Measurements from ENCODE around the gene SPATA31E1.
"Not testable (repeated sequence)": the region's sequence is repeated elsewhere in the genome, so short reads cannot be mapped to it uniquely, and the experiment has no call there.

Gene SPATA31E1

DNA sequence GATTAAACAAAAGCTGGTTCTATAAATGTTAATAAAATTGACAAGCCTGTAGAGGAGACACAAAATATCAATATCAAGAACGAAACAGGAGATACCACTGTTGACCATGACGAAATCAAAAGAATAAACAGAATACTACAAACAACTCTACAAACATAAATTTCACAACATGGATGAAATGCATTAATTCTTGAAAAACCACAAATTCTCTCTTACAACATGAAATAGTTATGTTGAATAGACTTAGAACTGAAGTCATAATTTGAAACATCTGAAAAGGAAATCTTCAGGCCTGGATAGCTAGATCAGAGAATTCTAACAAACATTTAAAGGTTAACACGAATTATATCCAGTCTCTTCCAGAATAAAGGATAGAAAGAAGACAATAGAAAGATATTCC is 28.1 kb downstream of the SPATA31E1 start:
- Histone ChIP-seq H3K4me1 (ENCODE audit: control insufficient read depth in 1 of 2, insufficient read depth in 2 of 2, low read length in 2 of 2) (no peaks in the 10 kb centered on the region), H3K18ac (ENCODE audit: low read length) (no peak overlapping the region), H3K4ac (ENCODE audit: low read depth, low read length) (no peak overlapping the region), H3K79me1 (ENCODE audit: low read length) (no peaks in the 10 kb centered on the region), H3K79me2 (ENCODE audit: control insufficient read depth, insufficient read depth, low read length, poor library complexity) (no peaks in the 10 kb centered on the region), H3K27me3 (ENCODE audit: insufficient read depth, low read length) (no peaks in the 10 kb centered on the region), H2AK5ac (ENCODE audit: low read length) (no peak overlapping the region), H3K9ac (ENCODE audit: low read length) (no peak overlapping the region), H4K8ac (ENCODE audit: low read depth, low read length) (no peak overlapping the region), H4K91ac (ENCODE audit: low read depth, low read length) (no peak overlapping the region), H3K4me3 (ENCODE audit: low read depth, low read length) (no peak overlapping the region), H3K4me2 (ENCODE audit: low read length) (no peak overlapping the region), H2BK12ac (ENCODE audit: low read length) (no peak overlapping the region), H2AFZ (ENCODE audit: insufficient read depth, low read length, poor library complexity) (no peak overlapping the region), H4K12ac (ENCODE audit: low read depth, low read length) (no peak overlapping the region), H2BK120ac (ENCODE audit: insufficient read depth, low read length, poor library complexity) (no peak overlapping the region), H2BK5ac (ENCODE audit: low read depth, low read length, poor library complexity) (no peak overlapping the region), H3K36me3 (ENCODE audit: control insufficient read depth in 1 of 2, insufficient read depth in 2 of 2, low read length in 2 of 2) (no peaks in the 10 kb centered on the region), H3K14ac (ENCODE audit: low read length) (no peak overlapping the region), H3K9me3 (ENCODE audit: insufficient read depth, low read depth, low read length) (no peaks in the 10 kb centered on the region), H3K27ac (ENCODE audit: low read depth, low read length) (no peak overlapping the region), H3K23ac (ENCODE audit: low read length) (no peak overlapping the region)
- peak in 1 of 2 donors; percentile 28 for DNase-seq
- WGBS (ENCODE audit: extremely low coverage, insufficient coverage, insufficient read length), result no CpG with 5 or more reads among the region's 3 CpGs

DNA sequence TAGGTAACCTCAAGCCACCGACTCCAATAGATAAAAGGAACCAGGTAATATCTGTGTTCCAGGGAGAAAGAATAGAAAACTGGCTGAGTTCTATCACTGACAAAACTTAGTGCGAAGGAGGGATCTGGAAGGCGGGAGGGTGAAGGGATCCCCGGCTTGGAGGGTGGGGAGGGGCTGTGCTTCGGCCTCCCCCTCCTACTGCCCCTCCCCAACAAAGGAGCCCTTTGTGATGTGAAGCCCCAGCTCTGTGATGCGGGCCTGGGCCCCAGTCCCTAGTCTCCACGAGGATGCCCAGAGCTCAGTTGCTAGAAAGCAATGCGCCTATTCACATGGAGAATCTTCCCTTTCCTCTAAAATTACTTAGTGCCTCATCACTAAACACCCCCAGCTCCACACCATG is 35.0 kb downstream of the SPATA31E1 start, which contains the start of gene SPATA31C1:
Gene SPATA31C1, plus strand, starts transcription at position 301 of the 400 bp plus-strand sequence.
- not testable (repeated sequence) for H3K18ac ChIP-seq (ENCODE audit: low read length); H3K9me3 ChIP-seq (ENCODE audit: insufficient read depth, low read depth, low read length); H3K14ac ChIP-seq (ENCODE audit: low read length); H3K79me2 ChIP-seq (ENCODE audit: control insufficient read depth, insufficient read depth, low read length, poor library complexity); H3K9ac ChIP-seq (ENCODE audit: low read length); H3K27me3 ChIP-seq (ENCODE audit: insufficient read depth, low read length); H3K79me1 ChIP-seq (ENCODE audit: low read length); H3K4me2 ChIP-seq (ENCODE audit: low read length); H3K4ac ChIP-seq (ENCODE audit: low read depth, low read length); H3K4me1 ChIP-seq (ENCODE audit: control insufficient read depth in 1 of 2, insufficient read depth in 2 of 2, low read length in 2 of 2); H4K8ac ChIP-seq (ENCODE audit: low read depth, low read length); H3K27ac ChIP-seq (ENCODE audit: low read depth, low read length); H2AK5ac ChIP-seq (ENCODE audit: low read length); H3K36me3 ChIP-seq (ENCODE audit: control insufficient read depth in 1 of 2, insufficient read depth in 2 of 2, low read length in 2 of 2); H2AFZ ChIP-seq (ENCODE audit: insufficient read depth, low read length, poor library complexity); H3K4me3 ChIP-seq (ENCODE audit: low read depth, low read length); H4K91ac ChIP-seq (ENCODE audit: low read depth, low read length); H3K23ac ChIP-seq (ENCODE audit: low read length); H4K12ac ChIP-seq (ENCODE audit: low read depth, low read length); H2BK120ac ChIP-seq (ENCODE audit: insufficient read depth, low read length, poor library complexity); H2BK5ac ChIP-seq (ENCODE audit: low read depth, low read length, poor library complexity); DNase-seq; H2BK12ac ChIP-seq (ENCODE audit: low read length)
- no CpG with 5 or more reads among the region's 8 CpGs for WGBS (ENCODE audit: extremely low coverage, insufficient coverage, insufficient read length)

DNA sequence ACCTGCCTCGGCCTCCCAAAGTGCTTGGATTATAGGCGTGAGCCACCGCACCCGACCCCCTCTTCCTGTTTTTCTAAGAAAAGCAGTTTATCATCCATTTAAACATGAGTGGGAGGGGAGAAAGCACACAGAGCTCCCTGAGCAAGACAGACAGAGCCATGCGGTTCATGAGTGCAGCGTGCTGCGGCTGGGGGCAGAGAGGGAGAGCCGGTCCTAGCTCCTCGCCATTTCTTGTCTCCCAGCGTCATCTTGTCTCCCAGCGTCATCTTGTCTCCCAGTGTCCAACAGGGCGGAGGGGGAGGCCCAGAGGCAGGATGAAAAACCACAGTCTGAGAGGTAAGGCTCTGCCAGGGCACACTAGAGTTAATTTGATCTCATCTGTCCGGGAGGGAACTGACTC is 36.3 kb downstream of the SPATA31E1 start:
- not testable (repeated sequence) for DNase-seq
- no CpG with 5 or more reads among the region's 13 CpGs for WGBS (ENCODE audit: extremely low coverage, insufficient coverage, insufficient read length)

DNA sequence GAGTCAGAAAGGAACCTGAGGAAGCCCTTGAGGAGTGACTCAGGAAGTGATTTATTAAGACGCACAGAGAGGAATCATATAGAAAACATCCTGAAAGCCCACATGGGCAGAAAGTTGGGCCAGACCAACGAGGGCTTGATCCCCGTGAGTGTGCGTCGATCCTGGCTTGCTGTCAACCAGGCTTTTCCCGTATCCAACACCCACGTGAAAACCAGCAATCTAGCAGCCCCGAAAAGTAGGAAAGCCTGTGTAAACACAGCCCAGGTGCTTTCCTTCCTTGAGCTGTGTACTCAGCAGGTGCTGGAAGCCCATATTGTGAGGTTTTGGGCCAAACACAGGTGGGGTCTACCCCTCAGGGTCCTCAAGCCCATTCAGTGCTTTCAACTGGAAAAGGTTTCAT is 38.9 kb downstream of the SPATA31E1 start:
- not testable (repeated sequence) for H3K4ac ChIP-seq (ENCODE audit: low read depth, low read length); H4K91ac ChIP-seq (ENCODE audit: low read depth, low read length); H3K18ac ChIP-seq (ENCODE audit: low read length)

More for the DNA sequence above, 36.3 kb downstream of the SPATA31E1 start:
- H3K4me3 ChIP-seq (ENCODE audit: low read depth, low read length); H3K36me3 ChIP-seq (ENCODE audit: control insufficient read depth in 1 of 2, insufficient read depth in 2 of 2, low read length in 2 of 2); H3K4me1 ChIP-seq (ENCODE audit: control insufficient read depth in 1 of 2, insufficient read depth in 2 of 2, low read length in 2 of 2); H3K79me1 ChIP-seq (ENCODE audit: low read length); H3K79me2 ChIP-seq (ENCODE audit: control insufficient read depth, insufficient read depth, low read length, poor library complexity); H4K12ac ChIP-seq (ENCODE audit: low read depth, low read length); H3K14ac ChIP-seq (ENCODE audit: low read length); H4K91ac ChIP-seq (ENCODE audit: low read depth, low read length); H3K4me2 ChIP-seq (ENCODE audit: low read length); H3K4ac ChIP-seq (ENCODE audit: low read depth, low read length); H2BK120ac ChIP-seq (ENCODE audit: insufficient read depth, low read length, poor library complexity); H3K27ac ChIP-seq (ENCODE audit: low read depth, low read length); H2BK5ac ChIP-seq (ENCODE audit: low read depth, low read length, poor library complexity); H2AFZ ChIP-seq (ENCODE audit: insufficient read depth, low read length, poor library complexity); H2AK5ac ChIP-seq (ENCODE audit: low read length); H3K9ac ChIP-seq (ENCODE audit: low read length); H3K27me3 ChIP-seq (ENCODE audit: insufficient read depth, low read length); H3K9me3 ChIP-seq (ENCODE audit: insufficient read depth, low read depth, low read length); H3K23ac ChIP-seq (ENCODE audit: low read length); H3K18ac ChIP-seq (ENCODE audit: low read length); H4K8ac ChIP-seq (ENCODE audit: low read depth, low read length); H2BK12ac ChIP-seq (ENCODE audit: low read length): not testable (repeated sequence)

More for the DNA sequence above, 38.9 kb downstream of the SPATA31E1 start:
- H2AK5ac ChIP-seq (ENCODE audit: low read length); H3K9ac ChIP-seq (ENCODE audit: low read length); H4K12ac ChIP-seq (ENCODE audit: low read depth, low read length); H3K14ac ChIP-seq (ENCODE audit: low read length); DNase-seq; H3K4me2 ChIP-seq (ENCODE audit: low read length); H2BK5ac ChIP-seq (ENCODE audit: low read depth, low read length, poor library complexity); H3K27ac ChIP-seq (ENCODE audit: low read depth, low read length); H4K8ac ChIP-seq (ENCODE audit: low read depth, low read length); H3K4me3 ChIP-seq (ENCODE audit: low read depth, low read length); H3K79me2 ChIP-seq (ENCODE audit: control insufficient read depth, insufficient read depth, low read length, poor library complexity); H3K4me1 ChIP-seq (ENCODE audit: control insufficient read depth in 1 of 2, insufficient read depth in 2 of 2, low read length in 2 of 2); H2AFZ ChIP-seq (ENCODE audit: insufficient read depth, low read length, poor library complexity); H3K9me3 ChIP-seq (ENCODE audit: insufficient read depth, low read depth, low read length); H3K27me3 ChIP-seq (ENCODE audit: insufficient read depth, low read length); H3K79me1 ChIP-seq (ENCODE audit: low read length); H3K23ac ChIP-seq (ENCODE audit: low read length); H3K36me3 ChIP-seq (ENCODE audit: control insufficient read depth in 1 of 2, insufficient read depth in 2 of 2, low read length in 2 of 2); H2BK120ac ChIP-seq (ENCODE audit: insufficient read depth, low read length, poor library complexity); H2BK12ac ChIP-seq (ENCODE audit: low read length): not testable (repeated sequence)
- WGBS (ENCODE audit: extremely low coverage, insufficient coverage, insufficient read length), result no CpG with 5 or more reads among the region's 8 CpGs
